Left ventricle myocardium superior (tissue), 1 donor: Measurements from ENCODE around the gene LAPTM5. TPM values are rescaled to one million over a fixed set of nuclear protein-coding genes. Genes with fewer than 3 reads are reported as not detected.
"Not testable (repeated sequence)": the region's sequence is repeated elsewhere in the genome, so short reads cannot be mapped to it uniquely, and the experiment has no call there.

Experiments used
- ATAC-seq: fragments of 200-7000 bp; cut with Tn5 transposase; one replicate; pipeline ENCODE4 v1.9.1; 2020; ENCODE audit warnings: mild to moderate bottlenecking, moderate library complexity
- DNase-seq: peaks from one replicate; pipeline ENCODE4 v3.0.0-alpha.2; 2020
- intact Hi-C: fragments of 100-400 bp; cut with micrococcal nuclease; formaldehyde crosslinking; loops from one replicate; pipeline ENCODE4 v1.11.0; 2022
- long read RNA-seq: library from polyadenylated mRNA; unstranded; transcript quantifications from one replicate; pipeline ENCODE4 v2.0.0, GENCODE V29; 2021
- total RNA-seq: library from RNA; stranded (reverse); fragmentation: NEBNext Ultra II Directional; extraction: Animal tissue kit (Norgen Biotek cat#: 25700); gene quantifications from one replicate; pipeline ENCODE4 v1.2.1, GENCODE V29; 2021
- donor health status: DM: no; HTN: yes; CAD: no; lungs with severe emphysema.

LAPTM5 gene
- total RNA-seq: 23.9 TPM
- long read RNA-seq, transcript LAPTM5-201 (8 exons, 2,223 nt): major isoform, 6 of 10 reads
- long read RNA-seq, partial matches to known transcripts: 1 of 10 reads
- long read RNA-seq, other reads (novel, unspliced or antisense): 3 of 10 reads

DNA sequence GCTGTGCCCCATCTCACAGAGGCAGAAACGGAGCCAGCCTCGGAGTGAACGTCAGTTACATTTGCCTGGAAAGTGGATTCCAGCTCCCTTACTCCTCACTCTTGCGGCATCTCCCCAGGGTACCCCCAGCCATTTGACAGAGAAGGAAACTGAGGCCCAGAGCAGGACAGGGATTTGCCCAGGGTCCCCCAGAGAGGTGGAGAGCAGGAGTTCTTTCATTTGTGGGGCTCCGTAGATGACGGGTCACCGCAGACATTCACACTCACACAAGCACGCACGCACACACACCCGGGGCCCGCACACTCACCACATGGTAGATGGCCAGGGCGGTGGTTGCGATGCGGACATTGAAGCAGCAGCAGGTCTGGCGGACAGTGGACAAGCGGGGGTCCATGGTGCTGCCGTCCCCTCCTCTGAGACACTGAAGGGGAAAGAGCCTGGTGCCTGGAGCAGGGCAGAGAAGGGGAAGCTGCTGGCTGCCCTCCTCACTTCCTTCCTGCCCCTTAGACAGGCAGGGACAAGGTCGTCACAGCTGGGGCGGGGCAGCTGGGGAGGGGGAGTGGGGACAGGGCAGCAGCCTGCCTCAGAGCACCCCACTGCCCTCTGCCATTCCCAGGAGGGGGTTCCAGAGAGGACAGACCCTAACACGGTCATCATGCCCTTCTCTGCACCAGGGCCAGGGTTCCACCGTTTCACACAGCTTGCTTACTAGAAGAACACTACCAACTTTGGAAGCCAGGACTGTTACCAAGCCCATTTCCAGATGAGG, at the start of gene LAPTM5:
Gene LAPTM5 (minus strand): TSS at position 423 of the 769 bp plus-strand sequence. CDS start 29 bp downstream, at position 394.
- intact Hi-C loops: no loop called here
- peak; percentile 72 for DNase-seq
- peak; percentile 78 for ATAC-seq

DNA sequence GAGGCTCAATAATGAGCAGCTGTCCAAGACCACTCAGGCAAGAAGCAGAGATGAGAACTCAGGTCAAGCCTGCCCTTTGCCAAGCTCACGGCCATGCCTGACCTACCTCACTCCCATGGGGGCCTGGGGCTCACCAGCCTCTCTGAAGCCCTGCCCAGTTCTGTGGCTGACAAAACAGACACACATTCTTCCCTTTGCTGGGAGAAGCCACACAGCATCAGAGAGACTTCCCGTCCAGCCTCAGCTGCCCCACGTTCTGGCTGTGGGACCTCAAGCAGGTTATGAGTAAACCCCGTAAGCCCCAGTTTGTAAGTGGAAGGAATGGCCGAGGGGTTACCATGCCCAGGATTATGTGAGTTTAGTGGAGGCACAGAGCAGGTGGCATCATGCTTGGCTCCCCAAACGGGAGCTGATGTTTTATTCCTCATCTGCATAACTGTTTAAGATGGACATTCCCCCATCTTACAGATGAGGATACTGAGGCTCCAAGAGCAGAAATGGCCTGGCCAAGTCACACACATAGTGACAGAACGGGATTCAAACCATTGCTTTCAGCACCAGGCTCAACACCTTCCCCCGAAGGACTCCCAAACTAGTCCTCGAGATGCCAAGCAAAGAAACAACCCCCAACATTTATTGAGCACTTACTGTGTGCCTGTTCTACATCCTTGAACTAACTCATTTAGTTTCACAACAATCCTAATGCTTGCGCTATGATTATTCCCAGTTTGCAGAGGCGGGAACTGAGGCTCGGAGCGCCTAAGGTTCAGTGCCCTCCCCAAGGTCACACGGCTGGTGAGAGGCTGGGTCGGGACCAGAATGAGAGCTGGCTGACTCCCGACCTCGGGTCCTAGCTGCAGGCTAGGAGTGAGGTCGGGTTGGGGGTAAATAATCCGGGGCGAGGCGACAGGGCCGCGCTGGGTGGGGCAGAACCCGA, 49.1 kb upstream of the LAPTM5 start:
- intact Hi-C loops: no loop called here
- DNase-seq: peak; percentile 12
- no peak for ATAC-seq

- intact Hi-C loops: no loop called here
- peak; percentile 1 for DNase-seq
- ATAC-seq: no peak
Measured at GRCh38 chr1:30805304-30806003, 47.9 kb upstream of the LAPTM5 start.

- ATAC-seq (no peak), DNase-seq (no peak)
Measured at GRCh38 chr1:30804822-30805221, 47.2 kb upstream of the LAPTM5 start.

GRCh38 chr1:30804352-30804751, 46.8 kb upstream of the LAPTM5 start:
- ATAC-seq (no peak), DNase-seq (peak; percentile 3)
- intact Hi-C loops: loop anchor here (5.0 kb wide), 1 partner anchor 108 kb away; no protein-coding TSS in a partner anchor

More at GRCh38 chr1:30804822-30805221, 47.2 kb upstream of the LAPTM5 start:
- intact Hi-C loops: loop anchor here (5.0 kb wide), 1 partner anchor 107 kb away; no protein-coding TSS in a partner anchor

DNA sequence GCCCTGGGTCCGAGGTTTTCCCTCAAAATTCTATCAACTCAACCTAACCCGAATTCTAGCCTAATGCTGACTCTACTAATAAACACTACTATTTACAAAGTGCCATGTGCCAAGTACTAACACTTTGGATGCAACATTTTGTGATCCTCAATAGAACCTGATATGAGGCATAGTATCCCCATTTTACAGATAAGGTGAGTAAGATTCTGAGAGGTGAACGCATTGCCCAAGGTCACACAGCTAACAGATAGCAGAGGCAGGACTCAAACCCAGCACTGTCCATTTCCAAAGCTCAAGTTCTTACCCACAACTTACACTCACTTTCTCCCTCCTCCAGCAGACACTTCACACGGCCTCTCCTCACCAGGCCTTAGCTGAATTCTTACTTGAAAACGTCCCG, 46.0 kb upstream of the LAPTM5 start:
- no peak for ATAC-seq

GRCh38 chr1:30801771-30802198, 44.2 kb upstream of the LAPTM5 start:
- peak; percentile 90 for DNase-seq
- intact Hi-C loops: loop anchor here (5.0 kb wide), 1 partner anchor 111 kb away; no protein-coding TSS in a partner anchor
- peak; percentile 77 for ATAC-seq

More for the DNA sequence above, 46.0 kb upstream of the LAPTM5 start:
- intact Hi-C loops: loop anchor here (5.0 kb wide), 1 partner anchor 109 kb away; no protein-coding TSS in a partner anchor
- DNase-seq: peak; percentile 2

- intact Hi-C loops: no loop called here
- DNase-seq (peak; percentile 0), ATAC-seq (no peak)
Measured at GRCh38 chr1:30799233-30799511, 41.6 kb upstream of the LAPTM5 start.

GRCh38 chr1:30798389-30799232, 41.0 kb upstream of the LAPTM5 start:
- peak; percentile 51 for DNase-seq
- ATAC-seq: peak; percentile 53
- intact Hi-C loops: no loop called here

DNA sequence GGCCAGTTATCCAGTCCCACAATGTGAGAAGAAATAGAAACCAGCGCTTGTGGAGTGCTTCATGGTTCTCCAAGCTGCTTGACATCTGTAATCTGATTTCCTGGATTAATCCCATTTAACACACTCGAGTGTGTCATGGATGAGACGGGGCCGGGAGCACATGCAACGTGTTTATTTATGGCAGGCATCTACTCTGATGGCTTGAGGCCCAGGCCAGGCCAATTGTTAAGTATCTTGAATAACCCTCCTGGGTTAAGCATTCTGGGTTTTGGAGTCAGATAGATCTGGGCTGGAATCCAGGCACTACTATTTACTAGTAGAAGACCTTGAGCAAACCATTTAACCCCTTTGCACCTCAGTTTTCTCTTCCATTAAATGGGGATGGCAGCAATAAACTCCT, 37.5 kb upstream of the LAPTM5 start:
- intact Hi-C loops: no loop called here
- peak; percentile 33 for ATAC-seq
- DNase-seq: no peak

- no peak for ATAC-seq
- no peak for DNase-seq
- intact Hi-C loops: no loop called here
Measured at GRCh38 chr1:30794260-30794659, 36.7 kb upstream of the LAPTM5 start.

DNA sequence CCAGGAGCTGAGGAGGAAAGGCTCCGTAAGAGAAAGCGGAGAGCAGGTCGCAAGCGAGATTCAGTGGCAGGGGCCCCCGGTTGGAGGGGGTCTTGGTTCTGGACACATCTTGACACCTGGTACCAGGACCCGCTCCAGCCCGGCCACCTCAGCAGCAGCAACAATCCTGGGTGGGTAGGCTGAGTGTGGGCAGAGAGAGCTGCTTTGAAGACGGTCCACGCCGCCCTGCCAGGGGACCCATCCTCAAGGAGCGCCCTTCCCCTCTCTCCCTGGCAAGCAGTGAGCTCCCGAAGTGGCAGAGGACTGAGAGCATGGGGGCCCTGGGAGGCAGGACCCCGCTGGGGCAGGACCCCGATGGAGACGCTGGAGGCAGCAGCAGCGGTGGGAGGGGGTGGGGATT, 35.6 kb upstream of the LAPTM5 start:
- intact Hi-C loops: no loop called here
- no peak for ATAC-seq
- no peak for DNase-seq

GRCh38 chr1:30791868-30792267, 34.3 kb upstream of the LAPTM5 start:
- intact Hi-C loops: no loop called here

DNA sequence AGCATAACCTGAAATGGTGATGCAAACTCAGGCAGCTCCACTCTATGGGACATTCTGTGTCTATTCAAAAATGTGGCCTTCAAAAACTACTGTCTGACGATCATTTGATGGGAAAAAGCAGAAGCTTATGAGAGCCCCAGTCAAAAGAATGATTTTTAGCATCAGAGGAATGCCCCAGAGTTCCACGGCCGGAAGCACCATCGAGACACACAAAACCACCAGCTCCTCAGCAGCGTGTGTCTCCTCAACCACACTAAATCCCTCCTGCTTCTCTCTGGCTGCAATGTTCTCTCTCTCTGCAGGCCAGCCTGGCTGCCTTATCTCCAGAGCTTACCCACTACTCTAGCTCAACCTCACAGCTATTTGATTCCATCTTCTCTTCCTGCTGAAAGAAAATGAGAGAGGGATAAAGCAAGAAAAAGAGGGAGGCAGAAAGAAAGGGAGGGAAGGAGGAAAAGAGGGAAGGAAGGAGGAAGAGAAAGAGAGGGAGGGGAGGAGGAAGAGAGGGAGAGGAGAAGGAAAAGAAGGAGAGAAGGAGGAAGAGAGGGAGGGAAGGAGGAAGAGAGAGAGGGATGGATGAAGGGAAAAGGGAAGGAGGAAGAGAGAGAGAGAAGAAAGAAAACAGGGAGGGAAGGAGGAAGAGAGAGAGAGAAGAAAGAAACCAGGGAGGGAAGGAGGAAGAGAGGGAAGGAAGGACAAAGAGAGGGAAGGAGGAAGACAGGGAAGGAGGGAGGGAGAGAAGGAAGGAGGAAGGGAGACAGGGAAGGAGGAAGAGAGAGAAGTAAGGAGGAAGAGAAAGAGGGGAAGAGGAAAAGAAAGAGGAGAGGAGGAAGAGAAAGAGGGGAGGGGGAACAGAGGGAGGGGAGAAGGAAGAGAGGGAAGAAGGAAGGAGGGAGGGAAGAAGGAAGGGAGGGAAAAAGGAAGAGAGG, 33.5 kb upstream of the LAPTM5 start:
- intact Hi-C loops: no loop called here
- no peak for ATAC-seq
- no peak for DNase-seq

More at GRCh38 chr1:30791868-30792267, 34.3 kb upstream of the LAPTM5 start:
- no peak for DNase-seq
- ATAC-seq: no peak

DNA sequence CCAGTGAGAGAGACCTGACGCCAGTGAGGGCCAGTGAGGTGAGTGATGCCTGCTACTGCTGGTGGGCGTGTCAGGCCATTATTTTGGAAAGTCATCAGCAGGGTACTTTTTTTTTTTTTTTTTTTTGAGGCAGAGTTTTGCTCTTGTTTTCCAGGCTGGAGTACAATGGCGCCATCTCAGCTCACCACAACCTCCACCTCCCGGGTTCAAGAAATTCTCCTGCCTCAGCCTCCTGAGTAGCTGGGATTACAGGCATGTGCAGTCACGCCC, 32.6 kb upstream of the LAPTM5 start:
- intact Hi-C loops, DNase-seq, ATAC-seq: not testable (repeated sequence)

DNA sequence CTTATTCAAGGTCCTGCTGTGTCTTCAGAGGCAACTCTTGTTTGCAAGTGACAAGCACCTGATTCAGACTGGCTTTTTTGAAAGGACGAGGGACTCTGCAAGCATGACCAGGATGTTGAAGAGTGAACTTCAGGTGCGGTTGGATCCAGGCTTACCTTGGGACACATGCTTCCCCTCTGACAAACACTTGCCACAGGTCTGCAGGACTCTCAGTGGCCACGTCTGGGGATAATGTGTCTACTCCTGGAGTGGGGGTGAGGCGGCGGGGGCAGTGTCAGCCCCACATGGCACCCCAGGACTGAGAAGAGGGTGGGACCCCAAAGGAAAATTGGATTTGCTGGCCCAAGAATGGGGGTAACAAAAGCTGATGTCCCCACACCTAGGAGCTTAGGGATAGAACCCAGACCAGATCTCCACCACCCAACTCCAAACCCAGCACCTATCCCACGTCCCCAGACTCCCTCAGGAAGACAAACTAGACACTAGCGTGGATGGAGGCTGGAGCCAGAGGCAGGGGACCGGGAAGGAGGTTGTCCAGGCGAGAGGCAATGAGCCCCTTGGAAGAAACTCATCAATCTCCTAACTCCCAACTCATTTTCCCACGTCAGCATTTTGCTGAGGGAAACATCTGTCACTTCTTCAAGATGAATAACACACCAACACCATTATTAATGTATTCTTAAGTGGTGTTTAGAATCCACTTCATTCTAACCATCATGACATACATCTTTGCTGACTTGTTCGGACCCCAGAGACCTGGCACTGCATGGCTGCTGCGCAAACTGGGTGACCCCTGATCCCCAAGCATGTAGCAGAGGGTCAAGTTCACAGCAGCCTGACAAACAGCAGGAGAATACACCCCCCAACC, 32.0 kb upstream of the LAPTM5 start:
- ATAC-seq: no peak
- DNase-seq: peak; percentile 7
- intact Hi-C loops: no loop called here
